Endometrium (tissue), 2 donors: Measurements from ENCODE around the gene LRIG2.
"Not testable (repeated sequence)": the region's sequence is repeated elsewhere in the genome, so short reads cannot be mapped to it uniquely, and the experiment has no call there.

Experiments used
- FAIRE-seq: peaks from 2 replicates; lab custom pipeline; 2012; peaks lifted over from hg19 to GRCh38; lab: Jason Lieb, UNC
- donor health status: control.
- donor health status: control.

Gene LRIG2

GRCh38 chr1:113063456-113063855 is 9.5 kb upstream of the LRIG2 start:
- FAIRE-seq, result not testable (repeated sequence)

GRCh38 chr1:113072141-113072756 is 749 bp upstream of the LRIG2 start:
- FAIRE-seq, result no peak

- FAIRE-seq, result no peak
Observed at GRCh38 chr1:113073479-113073950, 517 bp downstream of the LRIG2 start.

GRCh38 chr1:113074237-113074636 is 1.2 kb downstream of the LRIG2 start:
- FAIRE-seq, result no peak

GRCh38 chr1:113077978-113078377 is 5.0 kb downstream of the LRIG2 start:
- FAIRE-seq, result not testable (repeated sequence)

- no peak for FAIRE-seq
Observed at GRCh38 chr1:113086541-113086940, 13.5 kb downstream of the LRIG2 start.

GRCh38 chr1:113088972-113089371 is 16.0 kb downstream of the LRIG2 start:
- FAIRE-seq, result no peak

- FAIRE-seq, result no peak
Observed at GRCh38 chr1:113090051-113090450, 17.1 kb downstream of the LRIG2 start.

GRCh38 chr1:113091988-113092594 is 19.1 kb downstream of the LRIG2 start:
- no peak for FAIRE-seq

- FAIRE-seq, result no peak
Observed at GRCh38 chr1:113094506-113094905, 21.5 kb downstream of the LRIG2 start.

GRCh38 chr1:113095790-113096455 is 22.9 kb downstream of the LRIG2 start:
- FAIRE-seq, result no peak

- FAIRE-seq, result no peak
Observed at GRCh38 chr1:113096493-113096892, 23.5 kb downstream of the LRIG2 start.

GRCh38 chr1:113101588-113101987 is 28.6 kb downstream of the LRIG2 start:
- FAIRE-seq, result no peak

- FAIRE-seq, result no peak
Observed at GRCh38 chr1:113103048-113103447, 30.1 kb downstream of the LRIG2 start.

- no peak for FAIRE-seq
Observed at GRCh38 chr1:113103977-113104376, 31.0 kb downstream of the LRIG2 start.

GRCh38 chr1:113106910-113107309 is 33.9 kb downstream of the LRIG2 start:
- no peak for FAIRE-seq

- FAIRE-seq, result no peak
Observed at GRCh38 chr1:113109908-113110554, 37.0 kb downstream of the LRIG2 start.

- FAIRE-seq, result no peak
Observed at GRCh38 chr1:113118266-113118665, 45.3 kb downstream of the LRIG2 start.

GRCh38 chr1:113123737-113124136 is 50.7 kb downstream of the LRIG2 start:
- no peak for FAIRE-seq

GRCh38 chr1:113124366-113124765 is 51.4 kb downstream of the LRIG2 start:
- FAIRE-seq, result no peak

- FAIRE-seq, result no peak
Observed at GRCh38 chr1:113125517-113125916, 52.5 kb downstream of the LRIG2 start.

GRCh38 chr1:113126207-113126606 is 53.2 kb downstream of the LRIG2 start:
- no peak for FAIRE-seq

GRCh38 chr1:113128116-113128515 is 55.1 kb downstream of the LRIG2 start:
- FAIRE-seq, result no peak
